Measurements from ENCODE around the gene MBNL2.

MBNL2 gene

GRCh38 chr13:97238432-97238831 lies 16.3 kb downstream of the MBNL2 start:
- Histone ChIP-seq H2AFZ (ENCODE audit: low read depth) (no peak overlapping the region), H3K79me2 (ENCODE audit: insufficient read depth, low read depth) (no peaks in the 10 kb centered on the region), H4K20me1 (ENCODE audit: insufficient read depth) (no peaks in the 10 kb centered on the region), H3K4me2 (no peak overlapping the region), H3K27me3 (ENCODE audit: insufficient read depth, low read depth) (no peaks in the 10 kb centered on the region), H3K4me1 (ENCODE audit: low read depth, poor library complexity, severe bottlenecking) (no peaks in the 10 kb centered on the region), H3K9ac (no peak overlapping the region), H3K27ac (no peak overlapping the region), H3K36me3 (ENCODE audit: insufficient read depth) (no peaks in the 10 kb centered on the region), H3K4me3 (IDR thresholded peaks at IDR 0.05; ENCODE audit: insufficient read depth, low read depth, low read length) (no peak overlapping the region)
- TF ChIP-seq CTCF (conservative IDR thresholded peaks at IDR 0.05; ENCODE audit: low read depth, low read length): no peak

- Histone ChIP-seq H3K4me3 (IDR thresholded peaks at IDR 0.05; ENCODE audit: insufficient read depth, low read depth, low read length) (no peak overlapping the region), H3K79me2 (ENCODE audit: insufficient read depth, low read depth) (no peaks in the 10 kb centered on the region), H3K4me2 (no peak overlapping the region), H2AFZ (ENCODE audit: low read depth) (no peak overlapping the region), H3K27ac (no peak overlapping the region), H3K9ac (no peak overlapping the region), H3K27me3 (ENCODE audit: insufficient read depth, low read depth) (no peaks in the 10 kb centered on the region), H3K4me1 (ENCODE audit: low read depth, poor library complexity, severe bottlenecking) (no peaks in the 10 kb centered on the region), H4K20me1 (ENCODE audit: insufficient read depth) (no peaks in the 10 kb centered on the region), H3K36me3 (ENCODE audit: insufficient read depth) (no peaks in the 10 kb centered on the region)
- no peak for TF ChIP-seq CTCF (conservative IDR thresholded peaks at IDR 0.05; ENCODE audit: low read depth, low read length)
Observed at GRCh38 chr13:97238883-97239282, 16.8 kb downstream of the MBNL2 start.

GRCh38 chr13:97239306-97239705 lies 17.2 kb downstream of the MBNL2 start:
- no peak for TF ChIP-seq CTCF (conservative IDR thresholded peaks at IDR 0.05; ENCODE audit: low read depth, low read length)
- Histone ChIP-seq H3K4me2 (no peak overlapping the region), H2AFZ (ENCODE audit: low read depth) (no peak overlapping the region), H3K4me3 (IDR thresholded peaks at IDR 0.05; ENCODE audit: insufficient read depth, low read depth, low read length) (no peak overlapping the region), H3K27me3 (ENCODE audit: insufficient read depth, low read depth) (no peaks in the 10 kb centered on the region), H3K79me2 (ENCODE audit: insufficient read depth, low read depth) (no peaks in the 10 kb centered on the region), H3K4me1 (ENCODE audit: low read depth, poor library complexity, severe bottlenecking) (no peaks in the 10 kb centered on the region), H3K36me3 (ENCODE audit: insufficient read depth) (no peaks in the 10 kb centered on the region), H3K9ac (no peak overlapping the region), H4K20me1 (ENCODE audit: insufficient read depth) (no peaks in the 10 kb centered on the region), H3K27ac (no peak overlapping the region)

GRCh38 chr13:97239943-97240787 lies 18.0 kb downstream of the MBNL2 start:
- no peak overlapping the region for H2AFZ ChIP-seq (ENCODE audit: low read depth)
- no peak overlapping the region for H3K4me2 ChIP-seq
- no peak overlapping the region for H3K27ac ChIP-seq
- H3K79me2 ChIP-seq (ENCODE audit: insufficient read depth, low read depth): no peaks in the 10 kb centered on the region
- no peaks in the 10 kb centered on the region for H3K27me3 ChIP-seq (ENCODE audit: insufficient read depth, low read depth)
- H3K4me3 ChIP-seq (IDR thresholded peaks at IDR 0.05; ENCODE audit: insufficient read depth, low read depth, low read length): no peak overlapping the region
- no peak for TF ChIP-seq CTCF (conservative IDR thresholded peaks at IDR 0.05; ENCODE audit: low read depth, low read length)
- H3K36me3 ChIP-seq (ENCODE audit: insufficient read depth): no peaks in the 10 kb centered on the region
- H3K9ac ChIP-seq: no peak overlapping the region
- H3K4me1 ChIP-seq (ENCODE audit: low read depth, poor library complexity, severe bottlenecking): no peaks in the 10 kb centered on the region
- H4K20me1 ChIP-seq (ENCODE audit: insufficient read depth): no peaks in the 10 kb centered on the region

Measured in KMS-11 (cell line).